Type B pancreatic cell (in vitro differentiated cells): ENCODE results near the gene ITPKC. TPM values are rescaled to one million over a fixed set of nuclear protein-coding genes. Genes with fewer than 3 reads are reported as not detected.
A peak's percentile ranks its signal among the peaks of the same experiment; 100 is the strongest.

Experiments used
- DNase-seq: peaks from one replicate; pipeline ENCODE4 v3.0.0; 2021; ENCODE audit warnings: mixed read lengths; ENCODE audit not compliant: unreplicated experiment; ENCODE audit errors: extremely low spot score
- H3K27ac Mint-ChIP-seq: 2 replicates; pipeline ENCODE4 v1.8.0; 2021; ENCODE audit warnings: mild to moderate bottlenecking, mixed read lengths
- H3K27me3 Mint-ChIP-seq: 2 replicates; pipeline ENCODE4 v1.8.0; 2021; ENCODE audit warnings: mixed read lengths
- H3K36me3 Mint-ChIP-seq: 2 replicates; pipeline ENCODE4 v1.8.0; 2021; ENCODE audit warnings: mixed read lengths
- H3K4me1 Mint-ChIP-seq: one replicate; pipeline ENCODE4 v1.8.0; 2021; ENCODE audit warnings: mixed read lengths; ENCODE audit not compliant: unreplicated experiment
- H3K4me3 Mint-ChIP-seq: 2 replicates; pipeline ENCODE4 v1.8.0; 2021; ENCODE audit warnings: mild to moderate bottlenecking, mixed read lengths
- H3K9me3 Mint-ChIP-seq: 2 replicates; pipeline ENCODE4 v1.8.0; 2021; ENCODE audit warnings: mixed read lengths
- total RNA-seq: library from RNA; stranded (reverse); gene quantifications from 2 replicates; pipeline ENCODE4 v1.2.1, GENCODE V29; 2021; ENCODE audit warnings: low replicate concordance
- TF ChIP-seq, protein P1 (sequence below): fragments of 200-600 bp; sonication (generic); conservative IDR thresholded peaks from 2 replicates; pipeline ENCODE4 v1.5.0; 2021; ENCODE audit warnings: antibody characterized with exemption, mild to moderate bottlenecking

The ITPKC gene
- total RNA-seq, 1 donor from 2014 or later: 22.4 TPM

GRCh38 chr19:40752257-40752781 lies 35.4 kb downstream of the ITPKC start:
- no peaks in the 10 kb centered on the region for H3K27me3 Mint-ChIP-seq
- TF ChIP-seq, protein P1, sequence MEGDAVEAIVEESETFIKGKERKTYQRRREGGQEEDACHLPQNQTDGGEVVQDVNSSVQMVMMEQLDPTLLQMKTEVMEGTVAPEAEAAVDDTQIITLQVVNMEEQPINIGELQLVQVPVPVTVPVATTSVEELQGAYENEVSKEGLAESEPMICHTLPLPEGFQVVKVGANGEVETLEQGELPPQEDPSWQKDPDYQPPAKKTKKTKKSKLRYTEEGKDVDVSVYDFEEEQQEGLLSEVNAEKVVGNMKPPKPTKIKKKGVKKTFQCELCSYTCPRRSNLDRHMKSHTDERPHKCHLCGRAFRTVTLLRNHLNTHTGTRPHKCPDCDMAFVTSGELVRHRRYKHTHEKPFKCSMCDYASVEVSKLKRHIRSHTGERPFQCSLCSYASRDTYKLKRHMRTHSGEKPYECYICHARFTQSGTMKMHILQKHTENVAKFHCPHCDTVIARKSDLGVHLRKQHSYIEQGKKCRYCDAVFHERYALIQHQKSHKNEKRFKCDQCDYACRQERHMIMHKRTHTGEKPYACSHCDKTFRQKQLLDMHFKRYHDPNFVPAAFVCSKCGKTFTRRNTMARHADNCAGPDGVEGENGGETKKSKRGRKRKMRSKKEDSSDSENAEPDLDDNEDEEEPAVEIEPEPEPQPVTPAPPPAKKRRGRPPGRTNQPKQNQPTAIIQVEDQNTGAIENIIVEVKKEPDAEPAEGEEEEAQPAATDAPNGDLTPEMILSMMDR: no peak

DNA sequence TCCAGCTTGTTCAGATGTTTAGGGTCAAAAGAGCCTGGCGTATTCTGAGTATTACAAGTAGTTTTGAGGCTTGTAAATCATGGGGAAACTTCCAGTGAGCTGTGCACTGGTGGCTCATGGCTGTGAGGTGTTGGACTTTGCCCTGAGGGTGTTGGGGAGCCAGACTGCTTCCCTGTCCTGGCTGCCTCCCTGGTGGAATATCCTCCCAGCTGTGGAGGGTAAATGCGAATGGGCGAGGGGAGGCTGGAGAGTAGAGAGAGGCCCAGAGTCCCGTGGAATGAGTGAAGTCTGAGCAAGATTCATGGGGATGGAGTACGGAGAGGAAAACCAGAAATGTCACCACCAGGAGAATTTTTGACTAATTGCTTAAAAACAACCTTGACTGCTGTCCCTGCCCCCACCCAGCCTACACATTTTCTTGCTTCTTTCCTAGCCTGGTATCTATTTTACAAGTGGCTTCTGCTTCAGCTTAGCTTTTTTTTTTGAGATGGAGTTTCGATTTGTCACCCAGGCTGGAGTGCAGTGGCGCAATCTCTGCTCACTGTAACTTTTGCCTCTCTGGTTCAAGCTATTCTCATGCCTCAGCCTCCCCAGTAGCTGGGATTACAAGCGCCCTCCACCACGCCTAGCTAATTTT lies 37.8 kb downstream of the ITPKC start:
- peak overlapping the region; percentile 95 for H3K27ac Mint-ChIP-seq
- no peaks in the 10 kb centered on the region for H3K27me3 Mint-ChIP-seq
- peaks cover 20% of the 10 kb centered on the region for H3K36me3 Mint-ChIP-seq
- DNase-seq: no peak
- TF ChIP-seq, protein P1: peak; percentile 17
- no peaks in the 10 kb centered on the region for H3K9me3 Mint-ChIP-seq
- H3K4me1 Mint-ChIP-seq: peaks cover 27% of the 10 kb centered on the region
- H3K4me3 Mint-ChIP-seq: peak overlapping the region; percentile 84

More at GRCh38 chr19:40752257-40752781, 35.4 kb downstream of the ITPKC start:
- Mint-ChIP-seq H3K9me3 (no peaks in the 10 kb centered on the region), H3K36me3 (peaks cover 20% of the 10 kb centered on the region), H3K4me1 (peaks cover 34% of the 10 kb centered on the region), H3K27ac (peak overlapping the region; percentile 98), H3K4me3 (peak overlapping the region; percentile 97)
- no peak for DNase-seq

DNA sequence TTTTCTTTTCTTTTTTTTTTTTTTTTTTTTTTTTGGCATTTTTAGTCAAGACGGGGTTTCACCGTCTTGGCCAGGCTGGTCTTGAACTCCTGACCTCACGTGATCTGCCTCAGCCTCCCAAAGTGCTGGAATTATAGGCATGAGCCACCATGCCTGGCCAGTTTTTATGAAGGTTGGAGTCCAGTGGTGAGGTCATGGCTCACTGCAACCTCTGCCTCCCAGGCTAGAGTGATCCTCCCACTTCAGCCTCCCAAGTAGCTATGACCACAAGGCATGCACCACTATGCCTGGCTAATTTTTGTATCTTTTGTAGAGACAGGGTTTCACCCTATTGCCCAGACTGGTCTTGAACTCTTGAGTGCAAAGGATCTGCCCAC lies 38.3 kb downstream of the ITPKC start:
- H3K9me3 Mint-ChIP-seq: no peaks in the 10 kb centered on the region
- H3K4me3 Mint-ChIP-seq: peak overlapping the region; percentile 34
- peaks cover 20% of the 10 kb centered on the region for H3K36me3 Mint-ChIP-seq
- peak overlapping the region; percentile 95 for H3K27ac Mint-ChIP-seq
- peaks cover 22% of the 10 kb centered on the region for H3K4me1 Mint-ChIP-seq
- DNase-seq: no peak
- TF ChIP-seq, protein P1: no peak
- no peaks in the 10 kb centered on the region for H3K27me3 Mint-ChIP-seq

DNA sequence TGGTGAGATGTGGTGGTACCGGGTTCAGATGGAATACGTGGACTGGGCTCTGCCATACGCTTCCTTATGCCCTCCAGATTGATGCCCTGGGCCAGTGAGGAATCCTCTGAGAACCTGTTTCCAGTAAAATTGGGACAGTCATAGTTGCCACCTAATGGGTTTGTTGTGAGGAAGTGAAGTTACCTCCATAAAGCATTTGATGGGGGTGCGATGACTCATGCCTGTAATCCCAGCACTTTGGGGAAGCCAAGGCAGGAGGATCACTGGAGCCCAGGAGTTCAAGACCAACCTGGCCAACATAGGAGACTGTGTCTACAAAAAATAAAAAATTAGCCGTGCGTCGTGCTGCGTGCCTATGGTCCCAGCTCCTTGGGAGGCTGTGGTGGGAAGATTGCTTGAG lies 38.9 kb downstream of the ITPKC start:
- Mint-ChIP-seq H3K27ac (peak overlapping the region; percentile 95), H3K4me1 (peaks cover 19% of the 10 kb centered on the region), H3K27me3 (no peaks in the 10 kb centered on the region), H3K4me3 (peak overlapping the region; percentile 34), H3K9me3 (no peaks in the 10 kb centered on the region), H3K36me3 (peaks cover 20% of the 10 kb centered on the region)
- TF ChIP-seq, protein P1: no peak
- no peak for DNase-seq

DNA sequence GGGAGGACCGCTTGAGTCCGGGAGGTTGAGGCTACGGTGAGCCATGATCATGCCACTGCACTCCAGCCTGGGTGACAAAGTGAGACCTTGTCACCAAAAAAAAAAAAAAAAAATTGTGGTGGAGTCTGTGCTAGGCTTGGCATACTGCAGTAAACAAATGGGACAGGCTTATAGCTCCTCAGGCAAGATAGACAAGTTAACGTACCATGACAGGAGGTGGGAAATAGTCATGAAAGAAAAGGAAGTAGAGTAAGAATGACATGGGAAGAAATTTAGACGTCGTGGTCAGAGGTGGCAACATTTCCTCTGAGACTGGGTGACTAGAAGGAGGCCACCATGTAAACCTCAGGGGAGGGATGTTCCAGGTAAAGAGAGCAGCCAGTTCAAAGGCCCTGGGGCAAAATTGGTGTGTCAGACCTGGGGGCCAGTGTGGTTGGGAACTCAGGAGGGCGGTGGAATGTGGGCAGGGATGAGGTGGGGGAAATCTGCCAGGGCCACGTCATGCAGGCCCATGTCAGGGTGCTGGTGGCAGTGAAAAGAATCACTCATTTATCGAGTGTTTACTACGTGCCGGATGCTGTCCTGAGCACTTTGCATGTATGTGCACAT lies 39.7 kb downstream of the ITPKC start:
- Mint-ChIP-seq H3K4me3 (peak overlapping the region; percentile 12), H3K4me1 (peaks cover 19% of the 10 kb centered on the region), H3K36me3 (peaks cover 23% of the 10 kb centered on the region), H3K27me3 (no peaks in the 10 kb centered on the region), H3K27ac (peak overlapping the region; percentile 62), H3K9me3 (no peaks in the 10 kb centered on the region)
- TF ChIP-seq, protein P1: no peak
- DNase-seq: no peak
